ES-I3 (cell line): Measurements from ENCODE around the gene CARTPT.

ENCODE experiments used
- H3K36me3 ChIP-seq: 2 replicates; pipeline ENCODE4 v1.6.1; 2013; ENCODE audit warnings: mild to moderate bottlenecking, low read length, control low read depth, moderate library complexity; ENCODE audit not compliant: insufficient read depth
- H3K4me1 ChIP-seq: 2 replicates; pipeline ENCODE4 v1.6.1; 2013; ENCODE audit warnings: mild to moderate bottlenecking, control low read depth, low read length; ENCODE audit not compliant: insufficient read depth
- H3K9ac ChIP-seq: 2 replicates; pipeline ENCODE4 v1.6.1; 2013; ENCODE audit warnings: low read depth, mild to moderate bottlenecking, low read length, moderate library complexity
- H3K9me3 ChIP-seq: 2 replicates; pipeline ENCODE4 v1.6.1; 2013; ENCODE audit warnings: mild to moderate bottlenecking, low read length, moderate library complexity; ENCODE audit not compliant: control insufficient read depth, insufficient read depth

Gene CARTPT

DNA sequence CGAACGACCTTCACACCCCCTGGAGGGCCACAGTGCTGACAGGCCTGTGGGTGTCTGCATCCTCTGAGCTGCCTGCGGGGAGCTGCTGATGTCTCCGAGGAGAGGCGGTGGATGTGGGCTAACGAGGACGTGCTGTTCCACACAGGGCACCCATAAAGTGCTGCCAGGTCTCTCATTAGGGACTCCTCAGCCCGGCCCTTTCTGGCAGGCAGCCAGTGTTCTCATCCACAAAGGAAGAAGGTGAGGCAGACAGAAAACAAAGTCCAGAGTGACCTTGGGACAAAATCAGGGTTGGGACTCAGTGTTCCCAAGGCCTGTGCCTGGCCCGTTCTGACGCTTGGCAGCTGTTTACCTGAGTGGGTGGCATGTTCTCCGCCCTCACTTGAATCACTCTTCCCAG, 29.3 kb downstream of the CARTPT start:
- H3K4me1 ChIP-seq: no peaks in the 10 kb centered on the region
- H3K9ac ChIP-seq: no peak overlapping the region
- no peaks in the 10 kb centered on the region for H3K36me3 ChIP-seq
- no peaks in the 10 kb centered on the region for H3K9me3 ChIP-seq

DNA sequence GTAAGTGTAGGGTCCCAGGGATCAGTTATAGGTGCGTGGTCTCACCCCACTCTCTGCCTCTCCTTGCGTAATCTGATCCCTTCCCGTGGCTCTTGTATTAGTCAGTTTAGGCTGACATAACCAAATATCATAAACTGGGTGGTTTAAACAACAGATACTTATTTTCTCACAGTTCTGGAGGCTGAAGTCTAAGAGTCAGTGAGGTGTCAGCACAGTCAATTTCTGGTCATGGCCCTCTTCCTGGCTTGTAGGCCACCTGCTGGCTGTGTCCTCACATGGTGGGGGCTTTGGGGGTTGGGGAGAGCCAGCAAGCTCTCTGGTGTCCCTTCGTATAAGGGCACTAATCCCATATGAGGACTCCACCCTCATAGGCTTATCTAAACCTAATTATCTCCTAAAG, 32.3 kb downstream of the CARTPT start:
- no peaks in the 10 kb centered on the region for H3K4me1 ChIP-seq
- H3K9me3 ChIP-seq: no peaks in the 10 kb centered on the region
- H3K36me3 ChIP-seq: no peaks in the 10 kb centered on the region
- no peak overlapping the region for H3K9ac ChIP-seq

DNA sequence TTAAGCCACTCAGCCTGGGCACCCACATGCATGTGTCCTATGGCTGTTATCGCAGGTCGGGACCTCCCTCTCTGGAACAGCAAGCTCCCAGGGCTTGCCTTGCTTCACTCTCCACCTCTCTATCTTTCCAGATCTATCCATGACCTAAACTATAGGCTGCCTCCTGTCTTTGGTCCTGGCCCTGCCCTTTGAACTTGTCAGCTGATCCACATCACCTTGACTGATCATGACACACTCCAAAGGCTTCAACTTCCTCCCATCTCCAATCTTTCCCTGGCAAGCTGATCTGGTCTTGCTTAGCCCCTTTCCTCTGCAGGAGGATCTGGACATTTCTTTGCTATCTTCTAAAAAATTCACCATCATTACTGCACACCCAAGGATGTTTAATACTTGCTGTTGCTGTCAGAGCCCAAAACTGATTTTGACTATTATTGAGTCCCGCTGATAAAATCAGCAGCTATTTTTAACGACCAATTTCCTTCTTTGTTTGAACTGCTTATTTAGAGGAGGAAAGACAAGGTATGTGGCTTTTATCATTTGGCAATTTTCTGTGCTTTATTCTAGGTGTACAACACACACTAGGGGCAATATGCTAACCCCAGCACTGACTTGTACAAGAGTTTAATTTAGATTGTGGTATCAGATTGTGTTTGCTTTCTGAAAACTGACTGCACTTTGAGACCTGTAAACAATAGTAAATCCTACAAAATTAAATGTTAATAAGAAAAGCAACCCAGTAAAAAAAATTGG, 33.5 kb downstream of the CARTPT start:
- Histone ChIP-seq H3K9ac (no peak overlapping the region), H3K4me1 (no peaks in the 10 kb centered on the region), H3K36me3 (no peaks in the 10 kb centered on the region), H3K9me3 (no peaks in the 10 kb centered on the region)

DNA sequence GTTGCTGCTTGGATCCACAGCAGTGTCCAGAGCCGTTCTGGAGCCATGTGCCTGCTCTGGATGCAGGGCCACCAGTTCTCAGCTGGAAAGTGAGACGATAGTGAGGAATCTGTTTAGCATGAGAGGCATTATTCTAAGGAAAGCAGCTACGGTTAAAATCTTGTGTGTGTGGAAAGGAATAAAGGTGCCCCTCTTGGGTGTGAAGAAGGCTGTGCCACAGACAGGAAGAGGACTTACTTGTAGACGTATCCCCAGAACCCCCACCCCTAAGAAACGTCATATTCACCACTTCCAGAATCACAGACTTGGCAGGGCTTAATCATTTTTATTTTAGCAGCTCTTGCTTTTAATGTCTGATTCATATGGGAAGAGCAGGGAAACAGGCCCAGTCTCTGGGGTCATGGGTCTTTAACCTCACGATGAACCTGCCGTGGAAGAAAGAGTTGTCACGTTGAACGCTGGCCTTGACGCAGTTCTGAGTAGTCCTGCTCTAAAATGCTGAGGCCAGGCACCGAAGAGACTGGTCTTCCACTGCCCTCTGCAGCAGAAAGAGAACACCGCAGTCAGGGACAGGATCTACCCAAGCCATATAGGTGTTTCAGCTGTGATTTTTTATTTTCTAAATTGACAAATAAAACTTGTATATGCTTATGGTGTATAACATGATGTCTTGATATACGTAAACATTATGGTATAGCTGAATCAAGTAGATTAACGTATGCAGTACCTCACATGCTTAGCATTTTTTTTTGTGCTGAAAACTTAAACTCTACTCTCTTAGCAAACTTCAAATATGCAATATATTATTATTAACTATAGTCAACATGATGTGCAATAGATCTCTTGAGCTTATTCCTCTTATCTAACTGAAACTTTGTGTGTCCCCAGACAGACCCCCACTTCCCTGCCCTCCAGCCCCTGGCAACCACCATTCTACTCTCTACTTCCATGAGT, 38.8 kb downstream of the CARTPT start:
- H3K4me1 ChIP-seq: no peaks in the 10 kb centered on the region
- H3K9ac ChIP-seq: no peak overlapping the region
- no peaks in the 10 kb centered on the region for H3K9me3 ChIP-seq
- no peaks in the 10 kb centered on the region for H3K36me3 ChIP-seq

DNA sequence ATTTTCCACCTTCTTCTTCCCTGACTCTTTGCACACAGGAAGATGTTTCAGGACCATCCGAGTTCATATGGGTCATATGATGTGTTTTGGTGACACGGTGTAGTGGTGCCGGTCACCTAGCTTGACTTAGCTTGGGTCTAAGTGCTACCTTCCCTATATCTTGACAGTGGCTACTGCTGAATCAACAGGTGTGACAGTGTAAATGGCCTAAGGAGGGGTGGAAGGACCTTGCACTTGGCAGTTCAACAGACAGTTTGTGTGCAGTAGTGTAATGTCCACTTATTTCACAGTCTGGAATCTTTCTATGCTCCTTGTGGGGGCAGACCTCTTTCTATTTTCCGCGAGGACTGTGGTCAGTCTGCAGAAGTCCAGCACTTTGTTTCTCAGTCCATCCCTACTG, 43.8 kb downstream of the CARTPT start:
- Histone ChIP-seq H3K9ac (no peak overlapping the region), H3K36me3 (no peaks in the 10 kb centered on the region), H3K9me3 (no peaks in the 10 kb centered on the region), H3K4me1 (no peaks in the 10 kb centered on the region)

DNA sequence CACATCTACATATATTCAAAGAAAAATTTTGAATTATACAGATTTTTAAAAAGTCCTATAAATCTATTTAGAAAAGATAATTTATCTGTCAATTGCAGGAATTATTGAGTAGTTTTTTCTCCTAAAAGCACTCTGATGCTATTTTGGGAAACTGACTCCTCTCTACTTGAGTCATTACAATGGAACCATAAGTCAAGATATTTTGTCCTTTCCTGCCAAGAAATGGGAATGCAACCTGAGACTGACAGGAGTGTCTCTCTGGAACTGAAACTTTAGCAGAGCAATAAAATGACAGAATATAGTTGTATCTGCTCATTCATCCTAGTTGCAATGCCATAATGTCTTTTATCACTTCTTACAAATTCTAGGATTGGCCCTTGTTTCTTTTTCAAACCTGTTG, 48.6 kb downstream of the CARTPT start:
- no peaks in the 10 kb centered on the region for H3K36me3 ChIP-seq
- no peaks in the 10 kb centered on the region for H3K9me3 ChIP-seq
- no peak overlapping the region for H3K9ac ChIP-seq
- H3K4me1 ChIP-seq: peaks cover 6% of the 10 kb centered on the region

DNA sequence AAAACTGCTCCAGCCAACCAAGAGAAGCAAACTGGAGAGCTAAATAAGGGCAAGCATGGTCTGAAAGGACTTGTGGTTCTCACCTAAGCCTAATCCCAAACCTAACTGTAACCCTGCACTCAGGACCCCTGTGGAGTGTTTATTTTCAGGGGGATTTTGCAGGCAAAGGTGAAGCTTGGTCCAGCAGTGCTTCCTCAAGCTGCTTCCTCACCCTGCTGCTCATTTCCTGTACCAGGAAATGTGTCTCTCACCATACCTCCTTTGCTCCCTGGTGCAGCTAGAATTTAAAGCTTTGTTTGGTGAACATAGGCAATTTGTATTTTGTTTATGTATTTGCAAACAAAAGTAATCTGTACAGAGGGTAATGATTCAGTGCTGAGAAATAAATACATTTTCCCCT, 50.2 kb downstream of the CARTPT start:
- Histone ChIP-seq H3K36me3 (no peaks in the 10 kb centered on the region), H3K4me1 (peaks cover 6% of the 10 kb centered on the region), H3K9ac (no peak overlapping the region), H3K9me3 (no peaks in the 10 kb centered on the region)

DNA sequence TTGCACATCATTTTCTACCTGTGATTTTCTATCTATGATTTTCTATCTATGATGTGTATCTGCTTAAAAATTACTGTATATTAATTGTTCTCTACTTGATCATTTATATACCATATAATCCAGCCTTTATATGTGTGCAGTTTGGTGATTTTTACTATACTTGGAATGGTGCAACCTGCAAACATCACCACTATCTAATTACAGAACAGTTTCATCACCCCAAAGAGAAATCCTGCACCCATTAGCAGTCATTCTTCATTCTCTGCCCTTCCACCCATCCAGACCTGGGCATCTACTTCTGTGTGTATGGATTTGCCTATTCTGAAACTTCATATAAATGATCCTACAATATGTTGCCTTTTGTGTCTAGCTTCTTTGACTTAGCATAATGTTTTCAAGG, 51.3 kb downstream of the CARTPT start:
- Histone ChIP-seq H3K4me1 (peaks cover 6% of the 10 kb centered on the region), H3K36me3 (no peaks in the 10 kb centered on the region), H3K9ac (no peak overlapping the region), H3K9me3 (no peaks in the 10 kb centered on the region)
